ENCODE measurements around the gene PRKCH.

PRKCH gene

GRCh38 chr14:61341275-61342206 lies 20.2 kb downstream of the PRKCH start:
- no peak for DNase-seq

DNA sequence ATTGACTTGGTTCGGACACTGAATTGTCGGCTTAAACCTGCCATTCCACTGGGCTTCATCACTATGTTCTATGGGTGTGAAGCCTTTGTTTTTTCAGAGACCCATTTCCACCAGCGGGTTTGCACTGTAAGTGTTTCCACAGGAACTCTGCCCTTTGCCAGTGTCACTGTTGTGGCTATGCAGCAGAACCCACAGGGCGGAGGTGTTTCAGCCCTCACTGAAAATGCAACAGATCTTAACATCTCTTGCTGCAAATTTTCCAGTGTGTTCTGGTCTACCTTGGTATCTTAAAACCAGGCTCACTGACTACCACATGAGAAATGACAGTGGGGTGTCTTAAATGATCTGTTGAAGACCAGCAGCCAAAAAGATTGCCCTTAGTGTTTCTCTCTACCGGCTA lies 21.1 kb downstream of the PRKCH start:
- peak; percentile 82 for DNase-seq

- DNase-seq: no peak
Measured at GRCh38 chr14:61342932-61343331, 21.6 kb downstream of the PRKCH start.

GRCh38 chr14:61343471-61343870 lies 22.1 kb downstream of the PRKCH start:
- no peak for DNase-seq

DNA sequence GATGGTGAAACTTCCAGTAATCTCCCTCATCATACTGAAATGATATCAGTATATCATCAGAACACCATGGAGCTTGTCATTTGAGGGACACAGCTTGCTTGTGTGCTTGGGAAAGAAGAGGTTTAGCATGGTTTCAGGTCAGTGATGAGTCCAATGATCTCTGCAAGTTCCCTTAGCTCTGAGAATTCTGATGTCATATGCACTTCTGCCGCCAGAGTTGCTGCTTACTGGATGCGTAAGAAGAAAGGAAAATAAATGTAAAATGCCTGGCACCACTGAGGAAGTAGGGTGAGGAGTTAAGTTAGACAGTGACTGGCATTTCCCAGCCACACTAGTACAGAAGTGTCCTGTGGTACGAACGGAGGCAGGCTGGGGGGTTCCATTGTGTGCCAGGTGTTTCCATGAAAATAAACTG lies 22.6 kb downstream of the PRKCH start:
- peak; percentile 25 for DNase-seq

GRCh38 chr14:61344437-61345150 lies 23.2 kb downstream of the PRKCH start:
- no peak for DNase-seq

- no peak for DNase-seq
Measured at GRCh38 chr14:61345151-61345482, 23.7 kb downstream of the PRKCH start.

DNA sequence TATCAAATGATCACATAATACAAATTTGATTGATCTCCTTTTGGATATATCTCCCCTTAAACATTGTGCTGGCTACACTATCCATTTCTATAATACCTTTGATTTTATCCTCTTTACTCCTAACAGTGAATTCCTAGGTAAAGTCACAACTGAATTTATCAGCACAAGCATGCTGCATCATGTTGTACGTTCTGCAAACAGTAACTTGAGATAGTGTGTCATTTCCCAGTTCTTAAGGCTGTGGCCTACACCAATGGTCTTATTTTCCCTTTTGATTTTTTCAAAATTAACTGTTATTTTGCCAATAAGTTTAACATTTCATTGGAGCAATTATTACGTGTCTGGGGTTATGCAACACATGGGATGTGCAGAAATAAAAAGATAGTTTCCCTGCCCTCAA lies 24.8 kb downstream of the PRKCH start:
- no peak for DNase-seq

- DNase-seq: no peak
Measured at GRCh38 chr14:61346793-61347192, 25.4 kb downstream of the PRKCH start.

GRCh38 chr14:61347826-61348443 lies 26.6 kb downstream of the PRKCH start:
- DNase-seq: peak; percentile 44

- no peak for DNase-seq
Measured at GRCh38 chr14:61350427-61351270, 29.3 kb downstream of the PRKCH start.

GRCh38 chr14:61351477-61351876 lies 30.1 kb downstream of the PRKCH start:
- DNase-seq: no peak

- peak; percentile 50 for DNase-seq
Measured at GRCh38 chr14:61355892-61356325, 34.5 kb downstream of the PRKCH start.

- DNase-seq: no peak
Measured at GRCh38 chr14:61357123-61357522, 35.7 kb downstream of the PRKCH start.

DNA sequence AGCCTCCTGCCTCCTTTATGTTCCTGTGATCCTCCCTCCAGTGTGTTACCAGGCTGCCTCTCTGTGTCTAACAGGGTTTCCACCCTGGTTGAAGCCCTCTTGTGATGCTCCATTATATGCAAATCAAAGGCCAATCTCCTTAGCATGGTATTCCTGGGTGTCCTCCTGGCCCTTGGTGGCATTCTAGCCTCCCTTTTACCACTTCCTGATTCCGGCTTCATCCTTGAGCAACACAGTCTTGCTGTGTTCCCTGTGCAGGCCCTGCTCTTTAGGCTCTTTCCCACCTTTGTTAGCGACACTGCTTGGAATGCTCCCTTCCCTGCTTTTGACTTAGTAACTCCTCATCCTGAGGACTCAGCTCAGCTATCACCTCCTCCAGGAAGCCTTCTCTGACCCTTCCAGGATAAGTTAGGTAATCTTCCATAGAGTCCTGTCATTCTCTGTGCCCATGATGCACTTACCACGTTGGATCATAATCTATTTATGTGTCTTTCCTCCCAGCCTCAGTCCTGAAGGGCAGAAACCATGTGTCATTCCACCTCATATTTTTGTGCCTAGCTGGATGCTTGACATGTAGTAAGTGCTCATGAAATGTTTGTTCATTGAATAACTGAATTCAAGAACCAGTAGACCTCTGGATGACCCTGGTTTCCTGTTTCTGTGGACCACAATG lies 37.3 kb downstream of the PRKCH start:
- no peak for DNase-seq

DNA sequence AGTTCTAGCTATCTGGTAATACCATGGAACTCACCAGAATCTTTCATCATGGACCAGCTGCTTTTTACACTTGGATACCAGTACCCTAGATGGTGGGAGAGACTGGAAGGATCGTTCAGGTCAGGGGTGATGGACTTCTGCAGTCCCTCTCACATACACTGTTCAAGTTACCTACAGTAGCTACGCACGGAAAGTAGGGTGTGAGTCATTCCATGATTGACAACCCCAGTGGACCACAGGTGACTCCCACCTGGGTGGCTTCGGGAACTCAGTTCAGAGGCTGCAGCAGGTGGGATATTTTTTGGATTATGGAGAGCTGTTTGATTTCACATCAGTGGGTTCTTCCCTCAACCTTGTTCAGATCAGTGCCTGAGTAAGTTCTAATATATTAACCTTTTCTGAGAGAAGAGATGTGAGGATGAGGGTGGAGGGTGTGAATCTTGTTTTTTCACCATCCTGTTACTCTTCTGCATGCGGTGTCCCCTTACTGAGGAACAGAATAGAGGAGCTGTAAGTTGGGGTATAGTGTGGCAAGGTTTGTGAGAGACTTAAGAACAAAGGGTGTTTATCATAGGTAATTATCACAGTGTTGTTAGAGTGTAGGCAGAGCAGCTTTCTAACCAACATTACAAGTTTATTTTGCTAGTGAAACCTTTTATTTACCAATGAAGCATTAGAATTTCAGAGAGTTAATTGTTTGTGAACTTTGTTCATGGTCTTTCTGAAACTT lies 39.6 kb downstream of the PRKCH start:
- DNase-seq: no peak

- DNase-seq: no peak
Measured at GRCh38 chr14:61362072-61362750, 40.8 kb downstream of the PRKCH start.

DNA sequence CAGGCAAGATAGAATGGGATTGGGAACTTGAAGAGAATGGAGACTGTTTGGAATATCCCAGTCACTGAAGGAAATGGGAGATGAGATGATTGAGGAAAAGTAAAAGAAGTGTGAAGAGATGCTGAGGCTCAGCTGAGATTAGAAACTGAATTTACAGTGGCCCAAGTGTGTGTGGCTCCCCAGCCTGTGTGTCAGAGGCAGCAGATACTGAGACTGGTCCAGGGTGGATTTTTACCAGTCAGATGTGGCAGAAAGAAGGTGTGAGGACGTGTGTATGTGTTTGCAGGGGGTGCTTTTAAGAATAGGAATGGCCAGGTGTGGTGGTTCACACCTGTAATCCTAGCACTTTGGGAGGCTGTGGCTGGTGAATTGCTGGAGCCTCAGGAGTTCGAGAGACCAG lies 42.9 kb downstream of the PRKCH start:
- no peak for DNase-seq

- no peak for DNase-seq
Measured at GRCh38 chr14:61365667-61366212, 44.4 kb downstream of the PRKCH start.

DNA sequence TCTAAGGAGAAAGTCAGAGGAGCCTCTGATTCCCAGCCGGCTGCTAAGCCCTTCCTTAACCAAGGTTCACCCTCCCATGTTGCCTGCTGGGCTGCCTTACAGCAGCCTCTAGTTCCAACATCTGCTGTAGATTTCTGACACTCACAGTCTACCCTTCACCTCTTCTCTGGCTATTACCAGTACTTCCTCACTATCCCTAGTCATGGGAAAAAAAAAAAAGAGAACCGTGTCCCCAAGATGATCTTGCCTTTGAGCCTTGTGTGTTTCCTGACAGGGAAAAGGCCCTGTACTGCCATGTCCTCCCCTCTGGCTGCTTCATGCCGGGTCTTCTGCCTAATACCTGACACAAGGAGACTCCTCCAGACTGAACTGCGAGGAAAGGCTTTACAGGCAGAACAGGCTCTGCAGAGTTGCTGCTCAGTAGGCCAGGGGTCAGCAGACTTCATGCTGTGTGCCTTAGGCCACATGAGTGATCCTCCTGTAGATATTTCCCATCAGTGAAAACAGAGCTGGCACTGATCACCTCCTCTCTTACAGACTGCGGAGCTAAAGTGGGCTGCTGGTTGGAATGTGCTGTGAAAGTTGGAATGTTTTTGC lies 46.8 kb downstream of the PRKCH start:
- DNase-seq: no peak

Measured in stimulated activated naive CD4-positive, alpha-beta T cell treated with Interleukin-2 at 50 U/mL for 16 hours (primary cell).